ENCODE results near the gene PTGES. TPM values are rescaled to one million over a fixed set of nuclear protein-coding genes. Genes with fewer than 3 reads are reported as not detected.

PTGES gene
- total RNA-seq, 1 donor from 2014 or later, result 2.1 TPM

GRCh38 chr9:129724456-129725190, 28.2 kb downstream of the PTGES start:
- H3K4me1 ChIP-seq, result no peaks in the 10 kb centered on the region
- H3K27me3 ChIP-seq, result no peaks in the 10 kb centered on the region
- H3K27ac ChIP-seq, result no peak overlapping the region
- intact Hi-C loops (cut with DNase I), result no loop called here
- H3K9me3 ChIP-seq, result no peaks in the 10 kb centered on the region
- H3K4me3 ChIP-seq, result no peak overlapping the region
- H3K36me3 ChIP-seq, result no peaks in the 10 kb centered on the region
- ATAC-seq, result no peak
- TF ChIP-seq, protein P1, sequence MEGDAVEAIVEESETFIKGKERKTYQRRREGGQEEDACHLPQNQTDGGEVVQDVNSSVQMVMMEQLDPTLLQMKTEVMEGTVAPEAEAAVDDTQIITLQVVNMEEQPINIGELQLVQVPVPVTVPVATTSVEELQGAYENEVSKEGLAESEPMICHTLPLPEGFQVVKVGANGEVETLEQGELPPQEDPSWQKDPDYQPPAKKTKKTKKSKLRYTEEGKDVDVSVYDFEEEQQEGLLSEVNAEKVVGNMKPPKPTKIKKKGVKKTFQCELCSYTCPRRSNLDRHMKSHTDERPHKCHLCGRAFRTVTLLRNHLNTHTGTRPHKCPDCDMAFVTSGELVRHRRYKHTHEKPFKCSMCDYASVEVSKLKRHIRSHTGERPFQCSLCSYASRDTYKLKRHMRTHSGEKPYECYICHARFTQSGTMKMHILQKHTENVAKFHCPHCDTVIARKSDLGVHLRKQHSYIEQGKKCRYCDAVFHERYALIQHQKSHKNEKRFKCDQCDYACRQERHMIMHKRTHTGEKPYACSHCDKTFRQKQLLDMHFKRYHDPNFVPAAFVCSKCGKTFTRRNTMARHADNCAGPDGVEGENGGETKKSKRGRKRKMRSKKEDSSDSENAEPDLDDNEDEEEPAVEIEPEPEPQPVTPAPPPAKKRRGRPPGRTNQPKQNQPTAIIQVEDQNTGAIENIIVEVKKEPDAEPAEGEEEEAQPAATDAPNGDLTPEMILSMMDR (IDR thresholded peaks at IDR 0.05), result no peak
- no peak for DNase-seq

GRCh38 chr9:129722913-129723312, 29.9 kb downstream of the PTGES start:
- no peaks in the 10 kb centered on the region for H3K9me3 ChIP-seq
- H3K4me3 ChIP-seq, result no peak overlapping the region
- intact Hi-C loops (cut with DNase I), result no loop called here
- H3K27ac ChIP-seq, result no peak overlapping the region
- H3K27me3 ChIP-seq, result no peaks in the 10 kb centered on the region
- H3K36me3 ChIP-seq, result no peaks in the 10 kb centered on the region
- H3K4me1 ChIP-seq, result no peaks in the 10 kb centered on the region
- ATAC-seq (no peak), DNase-seq (no peak)
- TF ChIP-seq, protein P1 (IDR thresholded peaks at IDR 0.05), result no peak

DNA sequence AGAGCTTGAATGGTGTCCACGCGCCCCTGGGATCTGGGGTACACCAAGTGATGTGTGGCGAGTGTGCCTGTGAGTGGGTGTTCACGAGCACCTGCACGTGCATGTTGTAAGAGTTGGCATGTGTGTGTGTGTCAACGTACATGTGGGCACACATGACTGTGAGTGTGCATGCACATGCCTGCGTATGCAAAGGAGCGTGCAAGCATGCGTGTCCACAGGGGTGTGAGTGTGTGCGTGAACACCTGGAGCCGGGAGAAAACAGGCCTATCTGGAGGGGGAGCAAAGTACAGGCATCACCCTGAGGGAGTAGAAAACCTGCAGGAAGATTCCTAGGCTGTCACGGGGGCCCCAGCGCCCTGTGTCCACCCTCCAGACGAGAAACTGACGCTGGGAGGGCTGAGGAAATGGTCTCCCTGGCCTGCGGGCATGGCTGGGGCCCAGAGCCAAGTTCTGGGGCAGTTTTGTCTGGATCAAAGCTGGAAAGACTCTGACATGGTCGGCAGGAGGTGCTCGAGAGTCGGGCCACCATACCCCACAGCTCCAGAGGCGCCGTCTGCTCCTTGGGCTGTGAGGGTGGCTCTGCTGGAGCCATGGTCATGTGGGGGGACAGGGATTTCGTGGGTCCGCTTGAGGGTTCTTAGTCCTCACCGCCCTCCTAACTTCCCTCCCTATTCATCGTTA, 31.8 kb downstream of the PTGES start:
- no peaks in the 10 kb centered on the region for H3K9me3 ChIP-seq
- no peaks in the 10 kb centered on the region for H3K4me1 ChIP-seq
- ATAC-seq (no peak), DNase-seq (no peak)
- H3K27me3 ChIP-seq, result no peaks in the 10 kb centered on the region
- TF ChIP-seq, protein P1 (IDR thresholded peaks at IDR 0.05), result no peak
- intact Hi-C loops (cut with DNase I), result no loop called here
- no peak overlapping the region for H3K4me3 ChIP-seq
- no peak overlapping the region for H3K27ac ChIP-seq
- H3K36me3 ChIP-seq, result no peaks in the 10 kb centered on the region

DNA sequence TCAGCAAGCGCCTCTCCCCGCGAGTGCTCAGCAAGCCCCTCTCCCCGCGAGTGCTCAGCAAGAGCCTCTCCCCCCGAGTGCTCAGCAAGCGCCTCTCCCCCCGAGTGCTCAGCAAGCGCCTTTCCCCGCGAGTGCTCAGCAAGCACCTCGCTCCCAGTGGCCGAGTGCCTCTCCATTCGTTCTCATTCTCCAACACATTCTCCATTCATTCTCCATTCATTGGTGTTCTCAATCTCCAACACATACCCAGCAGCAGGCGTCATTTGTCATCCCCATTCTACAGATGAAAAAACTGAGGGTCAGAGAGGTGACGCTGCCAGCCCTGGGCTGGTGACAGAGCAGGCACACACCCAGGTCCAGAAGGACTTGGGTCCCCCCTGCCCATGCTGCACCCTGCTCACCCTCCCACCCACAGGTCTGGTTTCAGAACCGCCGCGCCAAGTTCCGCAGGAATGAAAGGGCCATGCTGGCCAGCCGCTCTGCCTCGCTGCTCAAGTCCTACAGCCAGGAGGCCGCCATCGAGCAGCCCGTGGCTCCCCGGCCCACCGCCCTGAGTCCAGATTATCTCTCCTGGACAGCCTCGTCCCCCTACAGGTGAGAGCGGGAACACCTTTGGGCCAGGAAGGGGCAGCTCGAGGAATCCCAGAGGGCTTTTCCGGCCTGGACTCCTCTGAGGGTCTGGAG, 32.5 kb downstream of the PTGES start:
- Histone ChIP-seq H3K27ac (no peak overlapping the region), H3K4me1 (no peaks in the 10 kb centered on the region), H3K27me3 (no peaks in the 10 kb centered on the region), H3K9me3 (no peaks in the 10 kb centered on the region), H3K4me3 (no peak overlapping the region), H3K36me3 (no peaks in the 10 kb centered on the region)
- intact Hi-C loops (cut with DNase I), result no loop called here
- TF ChIP-seq, protein P1 (IDR thresholded peaks at IDR 0.05), result no peak
- DNase-seq, result no peak
- no peak for ATAC-seq

DNA sequence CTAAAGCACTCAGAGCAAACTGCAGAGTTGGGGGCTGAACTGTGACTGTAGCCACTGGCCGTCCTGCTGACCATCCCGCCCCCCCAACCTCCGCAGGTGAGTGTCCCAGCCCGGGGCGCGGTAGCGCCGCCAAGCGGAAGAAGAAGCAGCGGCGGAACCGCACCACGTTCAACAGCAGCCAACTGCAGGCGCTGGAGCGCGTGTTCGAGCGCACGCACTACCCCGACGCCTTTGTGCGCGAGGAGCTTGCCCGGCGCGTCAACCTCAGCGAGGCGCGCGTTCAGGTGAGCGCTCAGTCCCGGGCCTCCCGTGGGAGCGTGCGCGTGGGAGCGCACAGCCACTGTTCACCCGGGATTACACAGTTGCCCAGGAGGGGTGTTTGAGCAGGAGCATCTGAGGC, 33.7 kb downstream of the PTGES start:
- intact Hi-C loops (cut with DNase I), result no loop called here
- H3K27me3 ChIP-seq, result no peaks in the 10 kb centered on the region
- no peaks in the 10 kb centered on the region for H3K9me3 ChIP-seq
- H3K4me3 ChIP-seq, result no peak overlapping the region
- H3K4me1 ChIP-seq, result no peaks in the 10 kb centered on the region
- DNase-seq (no peak), ATAC-seq (no peak)
- H3K27ac ChIP-seq, result no peak overlapping the region
- TF ChIP-seq, protein P1 (IDR thresholded peaks at IDR 0.05), result no peak
- H3K36me3 ChIP-seq, result no peaks in the 10 kb centered on the region
